DND-41 (cell line): ENCODE data around the gene ADCK2.
"Not testable (repeated sequence)": the region's sequence is repeated elsewhere in the genome, so short reads cannot be mapped to it uniquely, and the experiment has no call there.

ENCODE experiments used
- ATAC-seq: fragments of 200-7000 bp; cut with Tn5 transposase; 3 replicates; pipeline ENCODE4 v1.9.1; 2021; ENCODE audit warnings: low read depth; ENCODE audit not compliant: insufficient read depth
- DNase-seq: peaks from one replicate; pipeline ENCODE4 v3.0.0-alpha.2; 2020
- H2AFZ ChIP-seq: 2 replicates; pipeline ENCODE4 v1.6.0; 2012; ENCODE audit warnings: low read depth, low read length
- H3K27ac ChIP-seq: 2 replicates; pipeline ENCODE4 v1.5.1; 2012; ENCODE audit warnings: low read length, inconsistent platforms
- H3K27me3 ChIP-seq: fragments of 200-600 bp; sonication (generic); 2 replicates; pipeline ENCODE4 v1.6.0; 2012; ENCODE audit warnings: low read length, mild to moderate bottlenecking, inconsistent platforms; ENCODE audit not compliant: insufficient read depth, poor library complexity
- H3K36me3 ChIP-seq: 2 replicates; pipeline ENCODE4 v1.5.1; 2012; ENCODE audit warnings: low read length, inconsistent platforms; ENCODE audit not compliant: insufficient read depth
- H3K4me1 ChIP-seq: 2 replicates; pipeline ENCODE4 v1.5.1; 2012; ENCODE audit warnings: mild to moderate bottlenecking, low read length; ENCODE audit not compliant: insufficient read depth
- H3K4me2 ChIP-seq: 2 replicates; pipeline ENCODE4 v1.6.0; 2012; ENCODE audit warnings: mild to moderate bottlenecking, moderate library complexity, low read length, inconsistent platforms; ENCODE audit not compliant: insufficient read depth
- H3K4me3 ChIP-seq, 2 experiments: fragments of 200-600 bp in 1 of 2; shearing (Covaris generic) in 1 of 2; 2 replicates each; pipeline ENCODE4 v1.5.1; 2012 to 2016; ENCODE audit warnings: inconsistent platforms in 2 of 2, low read length in 2 of 2, mild to moderate bottlenecking in 2 of 2, low read depth in 1 of 2, moderate library complexity in 1 of 2
- H3K79me2 ChIP-seq: 2 replicates; pipeline ENCODE4 v1.6.0; 2012; ENCODE audit warnings: low read length, inconsistent platforms; ENCODE audit not compliant: insufficient read depth
- H3K9ac ChIP-seq: 2 replicates; pipeline ENCODE4 v1.6.0; 2012; ENCODE audit warnings: low read depth, mild to moderate bottlenecking, inconsistent platforms, low read length, moderate library complexity
- H3K9me3 ChIP-seq: 2 replicates; pipeline ENCODE4 v1.5.1; 2012; ENCODE audit warnings: low read length, moderate library complexity, mild to moderate bottlenecking, inconsistent platforms; ENCODE audit not compliant: insufficient read depth, severe bottlenecking
- H4K20me1 ChIP-seq: 2 replicates; pipeline ENCODE4 v1.6.0; 2012; ENCODE audit warnings: low read length; ENCODE audit not compliant: insufficient read depth
- CTCF ChIP-seq: IDR thresholded peaks from 2 replicates; pipeline ENCODE4 v1.5.1; 2012; ENCODE audit warnings: borderline replicate concordance, low read length, moderate library complexity, mild to moderate bottlenecking; ENCODE audit not compliant: poor library complexity, severe bottlenecking; ENCODE audit errors: extremely low read depth
- EZH2 ChIP-seq: IDR thresholded peaks from 3 replicates; pipeline ENCODE4 v1.6.1; 2012; ENCODE audit warnings: borderline replicate concordance, low read depth, mild to moderate bottlenecking, moderate library complexity, low read length, inconsistent platforms; ENCODE audit not compliant: severe bottlenecking

Gene ADCK2

DNA sequence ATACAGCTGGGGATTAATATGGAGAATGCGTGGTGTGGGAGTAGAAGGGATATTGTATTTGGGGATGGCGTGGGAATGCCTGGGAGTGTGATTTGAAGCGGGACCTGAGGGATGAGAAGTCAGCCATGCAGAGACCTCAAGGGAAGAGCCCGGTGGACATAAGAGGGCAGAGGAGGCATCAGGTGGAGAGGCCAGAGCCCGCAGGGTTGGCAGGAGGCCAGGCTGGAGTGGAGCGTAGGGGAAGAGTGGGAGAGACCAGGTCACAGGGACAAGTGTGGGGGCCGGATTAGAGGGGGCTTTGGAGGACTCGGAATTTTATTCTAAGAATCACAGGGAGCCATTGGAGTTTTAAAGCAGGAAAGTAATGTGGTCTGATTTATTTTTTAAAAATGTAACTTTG is 25.7 kb downstream of the ADCK2 start:
- H3K4me2 ChIP-seq: peak overlapping the region; percentile 99
- ATAC-seq (no peak), DNase-seq (no peak)
- no peak overlapping the region for H2AFZ ChIP-seq
- H3K79me2 ChIP-seq: peaks cover 67% of the 10 kb centered on the region
- peak overlapping the region; percentile 70; the same call in 1 of the 2 replicates for H3K9ac ChIP-seq
- H3K4me1 ChIP-seq: peaks cover 31% of the 10 kb centered on the region
- H3K27me3 ChIP-seq: no peaks in the 10 kb centered on the region
- TF ChIP-seq CTCF: no peak
- TF ChIP-seq EZH2: no peak
- peaks cover 17% of the 10 kb centered on the region for H3K36me3 ChIP-seq
- H3K4me3 ChIP-seq: peak overlapping the region in 1 of 2 experiments; percentile 93; a peak in 2 of 4 replicates
- peak overlapping the region; percentile 75 for H3K27ac ChIP-seq
- no peaks in the 10 kb centered on the region for H3K9me3 ChIP-seq
- peaks cover 22% of the 10 kb centered on the region; the same call in 1 of the 2 replicates for H4K20me1 ChIP-seq

DNA sequence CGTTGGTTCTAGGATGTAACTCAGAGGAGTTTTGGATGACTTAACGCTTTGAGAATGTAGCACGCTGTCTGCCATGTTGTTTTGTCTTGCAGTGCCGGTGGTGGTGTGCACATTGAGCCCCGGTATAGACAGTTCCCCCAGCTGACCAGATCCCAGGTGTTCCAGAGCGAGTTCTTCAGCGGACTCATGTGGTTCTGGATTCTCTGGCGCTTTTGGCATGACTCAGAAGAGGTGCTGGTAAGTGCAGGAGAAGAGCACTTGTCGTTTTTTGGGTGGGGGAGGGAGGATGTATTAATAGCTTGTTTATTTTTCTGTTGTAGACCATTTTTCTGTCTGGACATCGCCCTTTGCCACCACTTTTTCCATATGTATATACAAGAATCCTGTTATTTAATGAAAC is 30.0 kb downstream of the ADCK2 start:
- Histone ChIP-seq H3K79me2 (peaks cover 63% of the 10 kb centered on the region), H3K27ac (no peak overlapping the region), H3K36me3 (peaks cover 36% of the 10 kb centered on the region), H3K9me3 (no peaks in the 10 kb centered on the region), H4K20me1 (peaks cover 17% of the 10 kb centered on the region; the same call in 1 of the 2 replicates), H3K27me3 (no peaks in the 10 kb centered on the region), H3K4me3 (no peak overlapping the region), H3K9ac (no peak overlapping the region), H2AFZ (no peak overlapping the region), H3K4me2 (no peak overlapping the region), H3K4me1 (peaks cover 16% of the 10 kb centered on the region)
- no peak for DNase-seq
- TF ChIP-seq CTCF (no peak), EZH2 (no peak)
- no peak for ATAC-seq

GRCh38 chr7:140704205-140704604 is 31.5 kb downstream of the ADCK2 start:
- no peak for TF ChIP-seq EZH2
- H3K36me3 ChIP-seq: peaks cover 35% of the 10 kb centered on the region
- no peak for ATAC-seq

GRCh38 chr7:140707132-140707531 is 34.4 kb downstream of the ADCK2 start:
- Histone ChIP-seq H3K27me3 (no peaks in the 10 kb centered on the region), H4K20me1 (no peaks in the 10 kb centered on the region; the same call in 1 of the 2 replicates), H3K79me2 (peaks cover 21% of the 10 kb centered on the region), H3K9ac (no peak overlapping the region), H3K9me3 (no peaks in the 10 kb centered on the region), H3K27ac (no peak overlapping the region), H2AFZ (no peak overlapping the region), H3K4me2 (no peak overlapping the region), H3K4me3 (no peak overlapping the region), H3K36me3 (peaks cover 30% of the 10 kb centered on the region), H3K4me1 (no peaks in the 10 kb centered on the region)
- TF ChIP-seq CTCF (no peak), EZH2 (no peak)
- ATAC-seq: no peak
- DNase-seq: no peak

More at GRCh38 chr7:140704205-140704604, 31.5 kb downstream of the ADCK2 start:
- no peak overlapping the region for H3K4me2 ChIP-seq
- no peaks in the 10 kb centered on the region for H3K9me3 ChIP-seq
- H3K27me3 ChIP-seq: no peaks in the 10 kb centered on the region
- no peak overlapping the region for H3K27ac ChIP-seq
- H3K4me3 ChIP-seq: no peak overlapping the region
- no peak overlapping the region for H3K9ac ChIP-seq
- H4K20me1 ChIP-seq: peaks cover 8% of the 10 kb centered on the region; the same call in 1 of the 2 replicates
- peaks cover 49% of the 10 kb centered on the region for H3K79me2 ChIP-seq
- DNase-seq: no peak
- no peak overlapping the region for H2AFZ ChIP-seq
- peaks cover 7% of the 10 kb centered on the region for H3K4me1 ChIP-seq

DNA sequence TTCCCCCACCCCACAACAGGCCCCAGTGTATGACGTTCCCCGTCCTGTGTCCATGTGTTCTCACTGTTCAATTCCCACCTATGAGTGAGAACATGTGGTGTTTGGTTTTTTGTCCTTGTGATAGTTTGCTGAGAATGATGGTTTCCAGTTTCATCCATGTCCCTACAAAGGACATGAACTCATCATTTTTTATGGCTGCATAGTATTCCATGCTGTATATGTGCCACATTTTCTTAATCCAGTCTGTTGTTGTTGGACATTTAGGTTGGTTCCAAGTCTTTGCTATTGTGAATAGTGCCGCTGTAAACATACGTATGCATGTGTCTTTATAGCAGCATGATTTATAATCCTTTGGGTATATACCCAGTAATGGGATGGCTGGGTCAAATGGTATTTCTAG is 36.0 kb downstream of the ADCK2 start:
- H4K20me1 ChIP-seq, H2AFZ ChIP-seq, H3K9me3 ChIP-seq, DNase-seq, ATAC-seq, H3K4me1 ChIP-seq, H3K4me3 ChIP-seq, H3K79me2 ChIP-seq, H3K4me2 ChIP-seq, H3K27me3 ChIP-seq, H3K9ac ChIP-seq, H3K27ac ChIP-seq: not testable (repeated sequence)
- peaks cover 30% of the 10 kb centered on the region for H3K36me3 ChIP-seq

DNA sequence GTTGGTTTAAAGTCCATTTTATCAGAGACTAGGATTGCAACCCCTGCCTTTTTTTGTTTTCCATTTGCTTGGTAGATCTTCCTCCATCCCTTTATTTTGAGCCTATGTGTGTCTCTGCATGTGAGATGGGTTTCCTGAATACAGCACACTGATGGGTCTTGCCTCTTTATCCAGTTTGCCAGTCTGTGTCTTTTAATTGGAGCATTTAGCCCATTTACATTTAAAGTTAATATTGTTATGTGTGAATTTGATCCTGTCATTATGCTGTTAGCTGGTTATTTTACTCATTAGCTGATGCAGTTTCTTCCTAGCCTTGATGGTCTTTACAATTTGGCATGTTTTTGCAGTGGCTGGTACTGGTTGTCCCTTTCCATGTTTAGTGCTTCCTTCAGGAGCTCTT is 39.6 kb downstream of the ADCK2 start:
- H3K4me3 ChIP-seq, H3K27ac ChIP-seq, H2AFZ ChIP-seq, H4K20me1 ChIP-seq, H3K79me2 ChIP-seq, DNase-seq, H3K27me3 ChIP-seq, H3K9me3 ChIP-seq, H3K36me3 ChIP-seq, H3K9ac ChIP-seq, H3K4me2 ChIP-seq, ATAC-seq, H3K4me1 ChIP-seq: not testable (repeated sequence)
